Measurements from ENCODE around the gene ACSF3.

Gene ACSF3

GRCh38 chr16:89178453-89179147 is 84.9 kb downstream of the ACSF3 start:
- no peak for TF ChIP-seq TSHZ2 (CRISPR knock-in tag; IDR thresholded peaks at IDR 0.05)
- TF ChIP-seq CSRNP3 (CRISPR knock-in tag; IDR thresholded peaks at IDR 0.05) = no peak
- TF ChIP-seq GLIS3 (CRISPR knock-in tag; IDR thresholded peaks at IDR 0.05) = no peak
- ATAC-seq = 0 out of 3 replicates have a peak, but pooled peaks have one; percentile 10

- TF ChIP-seq ISL1 (CRISPR knock-in tag; IDR thresholded peaks at IDR 0.05) (no peak), GLIS3 (CRISPR knock-in tag; IDR thresholded peaks at IDR 0.05) (no peak), ZNF70 (CRISPR knock-in tag; IDR thresholded peaks at IDR 0.05) (no peak), OSR1 (CRISPR knock-in tag; IDR thresholded peaks at IDR 0.05) (no peak), ZC3H10 (CRISPR knock-in tag; IDR thresholded peaks at IDR 0.05) (no peak), ZNF8 (CRISPR knock-in tag; IDR thresholded peaks at IDR 0.05) (no peak), TCF4 (CRISPR knock-in tag; IDR thresholded peaks at IDR 0.05; ENCODE audit: borderline replicate concordance) (no peak), ZNF565 (CRISPR knock-in tag; conservative IDR thresholded peaks at IDR 0.05; ENCODE audit: low read depth) (no peak), ZFP3 (CRISPR knock-in tag; IDR thresholded peaks at IDR 0.05) (no peak), TOX (CRISPR knock-in tag; IDR thresholded peaks at IDR 0.05; ENCODE audit: borderline replicate concordance) (no peak), CSRNP3 (CRISPR knock-in tag; IDR thresholded peaks at IDR 0.05) (no peak), ZFP30 (CRISPR knock-in tag; IDR thresholded peaks at IDR 0.05) (no peak), ARNTL (CRISPR knock-in tag; IDR thresholded peaks at IDR 0.05; ENCODE audit: borderline replicate concordance, low read depth) (no peak), ESRRG (CRISPR knock-in tag; IDR thresholded peaks at IDR 0.05) (no peak), TSHZ2 (CRISPR knock-in tag; IDR thresholded peaks at IDR 0.05) (no peak), SNAI2 (CRISPR knock-in tag; IDR thresholded peaks at IDR 0.05) (no peak)
- TF ChIP-seq, protein P1, sequence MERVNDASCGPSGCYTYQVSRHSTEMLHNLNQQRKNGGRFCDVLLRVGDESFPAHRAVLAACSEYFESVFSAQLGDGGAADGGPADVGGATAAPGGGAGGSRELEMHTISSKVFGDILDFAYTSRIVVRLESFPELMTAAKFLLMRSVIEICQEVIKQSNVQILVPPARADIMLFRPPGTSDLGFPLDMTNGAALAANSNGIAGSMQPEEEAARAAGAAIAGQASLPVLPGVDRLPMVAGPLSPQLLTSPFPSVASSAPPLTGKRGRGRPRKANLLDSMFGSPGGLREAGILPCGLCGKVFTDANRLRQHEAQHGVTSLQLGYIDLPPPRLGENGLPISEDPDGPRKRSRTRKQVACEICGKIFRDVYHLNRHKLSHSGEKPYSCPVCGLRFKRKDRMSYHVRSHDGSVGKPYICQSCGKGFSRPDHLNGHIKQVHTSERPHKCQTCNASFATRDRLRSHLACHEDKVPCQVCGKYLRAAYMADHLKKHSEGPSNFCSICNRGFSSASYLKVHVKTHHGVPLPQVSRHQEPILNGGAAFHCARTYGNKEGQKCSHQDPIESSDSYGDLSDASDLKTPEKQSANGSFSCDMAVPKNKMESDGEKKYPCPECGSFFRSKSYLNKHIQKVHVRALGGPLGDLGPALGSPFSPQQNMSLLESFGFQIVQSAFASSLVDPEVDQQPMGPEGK (CRISPR knock-in tag; IDR thresholded peaks at IDR 0.05; ENCODE audit: borderline replicate concordance) = no peak
- TF ChIP-seq, protein P2, sequence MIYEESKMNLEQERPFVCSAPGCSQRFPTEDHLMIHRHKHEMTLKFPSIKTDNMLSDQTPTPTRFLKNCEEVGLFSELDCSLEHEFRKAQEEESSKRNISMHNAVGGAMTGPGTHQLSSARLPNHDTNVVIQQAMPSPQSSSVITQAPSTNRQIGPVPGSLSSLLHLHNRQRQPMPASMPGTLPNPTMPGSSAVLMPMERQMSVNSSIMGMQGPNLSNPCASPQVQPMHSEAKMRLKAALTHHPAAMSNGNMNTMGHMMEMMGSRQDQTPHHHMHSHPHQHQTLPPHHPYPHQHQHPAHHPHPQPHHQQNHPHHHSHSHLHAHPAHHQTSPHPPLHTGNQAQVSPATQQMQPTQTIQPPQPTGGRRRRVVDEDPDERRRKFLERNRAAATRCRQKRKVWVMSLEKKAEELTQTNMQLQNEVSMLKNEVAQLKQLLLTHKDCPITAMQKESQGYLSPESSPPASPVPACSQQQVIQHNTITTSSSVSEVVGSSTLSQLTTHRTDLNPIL (CRISPR knock-in tag; IDR thresholded peaks at IDR 0.05; ENCODE audit: low read depth) = no peak
- TF ChIP-seq, protein P3, sequence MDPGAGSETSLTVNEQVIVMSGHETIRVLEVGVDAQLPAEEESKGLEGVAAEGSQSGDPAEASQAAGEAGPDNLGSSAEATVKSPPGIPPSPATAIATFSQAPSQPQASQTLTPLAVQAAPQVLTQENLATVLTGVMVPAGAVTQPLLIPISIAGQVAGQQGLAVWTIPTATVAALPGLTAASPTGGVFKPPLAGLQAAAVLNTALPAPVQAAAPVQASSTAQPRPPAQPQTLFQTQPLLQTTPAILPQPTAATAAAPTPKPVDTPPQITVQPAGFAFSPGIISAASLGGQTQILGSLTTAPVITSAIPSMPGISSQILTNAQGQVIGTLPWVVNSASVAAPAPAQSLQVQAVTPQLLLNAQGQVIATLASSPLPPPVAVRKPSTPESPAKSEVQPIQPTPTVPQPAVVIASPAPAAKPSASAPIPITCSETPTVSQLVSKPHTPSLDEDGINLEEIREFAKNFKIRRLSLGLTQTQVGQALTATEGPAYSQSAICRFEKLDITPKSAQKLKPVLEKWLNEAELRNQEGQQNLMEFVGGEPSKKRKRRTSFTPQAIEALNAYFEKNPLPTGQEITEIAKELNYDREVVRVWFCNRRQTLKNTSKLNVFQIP (CRISPR knock-in tag; IDR thresholded peaks at IDR 0.05; ENCODE audit: borderline replicate concordance, low read depth) = no peak
- ATAC-seq = no peak
These were observed 85.5 kb downstream of the ACSF3 start for GRCh38 chr16:89179148-89179484.

Data from SK-N-SH treated with all-trans-retinoic acid at 6 μM for 48 hours (cell line).